ENCODE measurements around the gene TNFSF9. TPM values are rescaled to one million over a fixed set of nuclear protein-coding genes. Genes with fewer than 3 reads are reported as not detected.

TNFSF9 gene
- total and polyA plus RNA-seq, 4 donors = 0.08 to 0.12 TPM; not detected in 2

DNA sequence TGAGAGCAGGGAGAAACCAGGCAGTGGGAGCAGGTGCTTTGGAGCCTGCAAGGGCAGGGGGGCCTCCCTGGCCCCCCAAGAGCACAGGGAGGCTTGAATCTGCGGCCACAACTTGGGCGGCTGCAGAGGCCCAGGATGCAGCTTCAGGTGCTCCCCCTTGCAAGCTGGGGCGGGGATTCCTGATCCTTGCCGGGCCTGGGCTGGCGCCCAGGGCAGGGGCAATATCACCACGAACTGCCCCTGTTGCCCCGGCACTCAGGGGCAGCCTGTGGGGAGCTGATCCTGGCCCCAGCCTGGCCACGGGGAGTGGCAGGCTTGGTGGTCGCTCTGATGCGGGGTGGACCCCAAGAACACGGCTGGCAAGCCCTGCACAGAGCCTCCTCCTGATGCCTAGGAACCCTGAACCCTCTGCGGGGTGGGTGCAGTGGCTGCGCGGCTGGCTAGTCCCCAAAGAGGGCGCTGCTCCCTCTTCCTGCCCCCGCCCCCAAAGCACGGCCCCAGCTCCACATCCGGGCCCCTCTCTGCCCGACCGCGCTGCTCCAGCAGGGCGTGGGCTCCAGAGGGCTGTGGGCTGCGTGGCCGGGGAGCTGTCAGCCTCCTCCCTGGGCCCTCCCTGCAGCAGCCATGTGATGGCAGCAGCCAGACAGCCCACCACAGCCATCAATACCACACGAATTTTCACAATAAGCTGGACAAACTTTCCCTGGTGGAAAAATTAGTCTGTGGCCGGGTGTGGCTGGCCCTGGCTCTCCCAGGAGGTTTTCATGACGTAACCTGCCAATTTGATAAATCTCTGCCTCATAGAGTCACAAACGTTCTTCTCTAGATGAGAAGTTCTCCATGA, 21.0 kb downstream of the TNFSF9 start:
- no peaks in the 10 kb centered on the region for H3K36me3 ChIP-seq (ENCODE audit: control insufficient read depth in 4 of 4, insufficient read depth in 3 of 4, low read depth in 1 of 4, low read length in 3 of 4)
- TF ChIP-seq, protein P1, sequence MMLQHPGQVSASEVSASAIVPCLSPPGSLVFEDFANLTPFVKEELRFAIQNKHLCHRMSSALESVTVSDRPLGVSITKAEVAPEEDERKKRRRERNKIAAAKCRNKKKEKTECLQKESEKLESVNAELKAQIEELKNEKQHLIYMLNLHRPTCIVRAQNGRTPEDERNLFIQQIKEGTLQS (IDR thresholded peaks at IDR 0.05) = no peak
- TF ChIP-seq HNF4G (IDR thresholded peaks at IDR 0.05) = no peak
- no peak for TF ChIP-seq JUND (IDR thresholded peaks at IDR 0.05)
- TF ChIP-seq, protein P2, sequence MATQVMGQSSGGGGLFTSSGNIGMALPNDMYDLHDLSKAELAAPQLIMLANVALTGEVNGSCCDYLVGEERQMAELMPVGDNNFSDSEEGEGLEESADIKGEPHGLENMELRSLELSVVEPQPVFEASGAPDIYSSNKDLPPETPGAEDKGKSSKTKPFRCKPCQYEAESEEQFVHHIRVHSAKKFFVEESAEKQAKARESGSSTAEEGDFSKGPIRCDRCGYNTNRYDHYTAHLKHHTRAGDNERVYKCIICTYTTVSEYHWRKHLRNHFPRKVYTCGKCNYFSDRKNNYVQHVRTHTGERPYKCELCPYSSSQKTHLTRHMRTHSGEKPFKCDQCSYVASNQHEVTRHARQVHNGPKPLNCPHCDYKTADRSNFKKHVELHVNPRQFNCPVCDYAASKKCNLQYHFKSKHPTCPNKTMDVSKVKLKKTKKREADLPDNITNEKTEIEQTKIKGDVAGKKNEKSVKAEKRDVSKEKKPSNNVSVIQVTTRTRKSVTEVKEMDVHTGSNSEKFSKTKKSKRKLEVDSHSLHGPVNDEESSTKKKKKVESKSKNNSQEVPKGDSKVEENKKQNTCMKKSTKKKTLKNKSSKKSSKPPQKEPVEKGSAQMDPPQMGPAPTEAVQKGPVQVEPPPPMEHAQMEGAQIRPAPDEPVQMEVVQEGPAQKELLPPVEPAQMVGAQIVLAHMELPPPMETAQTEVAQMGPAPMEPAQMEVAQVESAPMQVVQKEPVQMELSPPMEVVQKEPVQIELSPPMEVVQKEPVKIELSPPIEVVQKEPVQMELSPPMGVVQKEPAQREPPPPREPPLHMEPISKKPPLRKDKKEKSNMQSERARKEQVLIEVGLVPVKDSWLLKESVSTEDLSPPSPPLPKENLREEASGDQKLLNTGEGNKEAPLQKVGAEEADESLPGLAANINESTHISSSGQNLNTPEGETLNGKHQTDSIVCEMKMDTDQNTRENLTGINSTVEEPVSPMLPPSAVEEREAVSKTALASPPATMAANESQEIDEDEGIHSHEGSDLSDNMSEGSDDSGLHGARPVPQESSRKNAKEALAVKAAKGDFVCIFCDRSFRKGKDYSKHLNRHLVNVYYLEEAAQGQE (IDR thresholded peaks at IDR 0.05) = no peak
- no peak for TF ChIP-seq FOXA2 (IDR thresholded peaks at IDR 0.05)
- H3K4me1 ChIP-seq (ENCODE audit: control insufficient read depth in 4 of 4, insufficient read depth in 4 of 4, low read length in 3 of 4) = no peaks in the 10 kb centered on the region
- no peak overlapping the region for H3K4me3 ChIP-seq (ENCODE audit: low read depth in 1 of 3, low read length in 3 of 3)
- H3K9me3 ChIP-seq (ENCODE audit: control insufficient read depth in 4 of 4, low read length in 3 of 4) = no peaks in the 10 kb centered on the region
- H3K27me3 ChIP-seq (ENCODE audit: control insufficient read depth in 4 of 4, insufficient read depth in 4 of 4, low read length in 3 of 4) = no peaks in the 10 kb centered on the region
- no peak overlapping the region for H3K27ac ChIP-seq (ENCODE audit: low read depth in 1 of 2, low read length in 2 of 2)
- 41% methylated on average over 28 of the region's 28 CpGs for WGBS
- no peak for DNase-seq (ENCODE audit: low spot score)
- no peak overlapping the region for H3K9ac ChIP-seq (ENCODE audit: low read depth in 1 of 2, low read length in 2 of 2)

DNA sequence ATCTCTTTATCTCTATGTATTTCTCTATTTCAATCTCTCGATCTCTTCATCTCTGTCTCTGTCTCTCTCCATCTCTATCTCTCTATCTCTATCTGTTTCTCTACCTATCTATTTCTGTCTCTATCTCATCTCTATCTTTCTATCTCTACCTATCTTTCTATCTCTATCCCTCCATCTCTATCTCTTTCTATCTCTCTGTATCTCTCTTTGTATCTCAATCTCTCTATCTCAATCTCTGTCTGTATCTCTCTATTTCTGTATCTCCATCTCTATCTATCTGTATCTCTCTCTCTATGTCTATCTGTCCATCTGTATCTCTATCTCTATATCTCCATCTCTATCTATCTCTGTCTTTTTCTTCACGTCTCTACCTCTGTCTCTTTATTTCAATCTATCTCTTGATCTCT, 25.2 kb downstream of the TNFSF9 start:
- no peak overlapping the region for H3K27ac ChIP-seq (ENCODE audit: low read depth in 1 of 2, low read length in 2 of 2)
- H3K4me3 ChIP-seq (ENCODE audit: low read depth in 1 of 3, low read length in 3 of 3) = no peak overlapping the region
- TF ChIP-seq FOXA1 (IDR thresholded peaks at IDR 0.05) (no peak), HNF4G (IDR thresholded peaks at IDR 0.05) (no peak), GABPA (IDR thresholded peaks at IDR 0.05 in 1 of 2, conservative IDR thresholded peaks at IDR 0.05 in 1 of 2) (no peak), YY1 (IDR thresholded peaks at IDR 0.05) (no peak), RXRA (IDR thresholded peaks at IDR 0.05) (no peak), TAF1 (conservative IDR thresholded peaks at IDR 0.05) (no peak)
- TF ChIP-seq, protein P3, sequence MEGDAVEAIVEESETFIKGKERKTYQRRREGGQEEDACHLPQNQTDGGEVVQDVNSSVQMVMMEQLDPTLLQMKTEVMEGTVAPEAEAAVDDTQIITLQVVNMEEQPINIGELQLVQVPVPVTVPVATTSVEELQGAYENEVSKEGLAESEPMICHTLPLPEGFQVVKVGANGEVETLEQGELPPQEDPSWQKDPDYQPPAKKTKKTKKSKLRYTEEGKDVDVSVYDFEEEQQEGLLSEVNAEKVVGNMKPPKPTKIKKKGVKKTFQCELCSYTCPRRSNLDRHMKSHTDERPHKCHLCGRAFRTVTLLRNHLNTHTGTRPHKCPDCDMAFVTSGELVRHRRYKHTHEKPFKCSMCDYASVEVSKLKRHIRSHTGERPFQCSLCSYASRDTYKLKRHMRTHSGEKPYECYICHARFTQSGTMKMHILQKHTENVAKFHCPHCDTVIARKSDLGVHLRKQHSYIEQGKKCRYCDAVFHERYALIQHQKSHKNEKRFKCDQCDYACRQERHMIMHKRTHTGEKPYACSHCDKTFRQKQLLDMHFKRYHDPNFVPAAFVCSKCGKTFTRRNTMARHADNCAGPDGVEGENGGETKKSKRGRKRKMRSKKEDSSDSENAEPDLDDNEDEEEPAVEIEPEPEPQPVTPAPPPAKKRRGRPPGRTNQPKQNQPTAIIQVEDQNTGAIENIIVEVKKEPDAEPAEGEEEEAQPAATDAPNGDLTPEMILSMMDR (IDR thresholded peaks at IDR 0.05; ENCODE audit: low read depth, low read length, missing input control) = no peak
- TF ChIP-seq, protein P2 (IDR thresholded peaks at IDR 0.05) = no peak
- 83% methylated on average over 2 of the region's 2 CpGs for WGBS
- H3K9me3 ChIP-seq (ENCODE audit: control insufficient read depth in 4 of 4, low read length in 3 of 4) = no peaks in the 10 kb centered on the region
- H3K4me1 ChIP-seq (ENCODE audit: control insufficient read depth in 4 of 4, insufficient read depth in 4 of 4, low read length in 3 of 4) = no peaks in the 10 kb centered on the region
- no peak overlapping the region for H3K9ac ChIP-seq (ENCODE audit: low read depth in 1 of 2, low read length in 2 of 2)
- no peaks in the 10 kb centered on the region for H3K36me3 ChIP-seq (ENCODE audit: control insufficient read depth in 4 of 4, insufficient read depth in 3 of 4, low read depth in 1 of 4, low read length in 3 of 4)
- no peaks in the 10 kb centered on the region for H3K27me3 ChIP-seq (ENCODE audit: control insufficient read depth in 4 of 4, insufficient read depth in 4 of 4, low read length in 3 of 4)
- DNase-seq (ENCODE audit: low spot score) = no peak

Measured in liver (tissue), 9 donors.